MCF 10A (cell line): ENCODE measurements around the gene MIOX. TPM values are rescaled to one million over a fixed set of nuclear protein-coding genes. Genes with fewer than 3 reads are reported as not detected.
A peak's percentile ranks its signal among the peaks of the same experiment; 100 is the strongest.

Experiments
- BruUV-seq: library from RNA; stranded (reverse); fragments of 400-500 nt; replicated peaks from 2 replicates; lab custom pipeline; 2021; lab: Mats Ljungman, UMichigan
- CTCF ChIA-PET: fragments of 300-600 bp; sonication (Branson Sonifier 250); formaldehyde crosslinking; extraction: SDS; loops from one replicate; lab custom pipeline; 2021; ENCODE audit warnings: antibody characterized with exemption, inconsistent platforms; lab: Yijun Ruan, JAX
- POLR2A ChIA-PET: fragments of 300-600, 350-650 bp; sonication (Branson Sonifier 250); formaldehyde crosslinking; extraction: SDS; loops from one replicate; lab custom pipeline; 2020; ENCODE audit warnings: antibody characterized with exemption, inconsistent platforms; lab: Yijun Ruan, JAX
- DNase-seq: peaks from one replicate; pipeline ENCODE4 v3.0.0-alpha.2; 2018; ENCODE audit not compliant: unreplicated experiment
- H3K27ac Mint-ChIP-seq: one replicate; pipeline ENCODE4 v1.8.0; 2022; ENCODE audit warnings: mild to moderate bottlenecking, low read depth, mixed read lengths; ENCODE audit not compliant: unreplicated experiment
- H3K27me3 Mint-ChIP-seq: one replicate; pipeline ENCODE4 v1.8.0; 2022; ENCODE audit warnings: mixed read lengths; ENCODE audit not compliant: insufficient read depth, unreplicated experiment
- H3K36me3 Mint-ChIP-seq: one replicate; pipeline ENCODE4 v1.8.0; 2022; ENCODE audit warnings: mild to moderate bottlenecking, moderate library complexity, mixed read lengths; ENCODE audit not compliant: insufficient read depth, unreplicated experiment
- H3K4me1 Mint-ChIP-seq: one replicate; pipeline ENCODE4 v1.8.0; 2022; ENCODE audit warnings: mixed read lengths; ENCODE audit not compliant: insufficient read depth, unreplicated experiment
- H3K4me3 Mint-ChIP-seq: one replicate; pipeline ENCODE4 v1.8.0; 2022; ENCODE audit warnings: mild to moderate bottlenecking, moderate library complexity, mixed read lengths; ENCODE audit not compliant: unreplicated experiment
- H3K9me3 Mint-ChIP-seq: one replicate; pipeline ENCODE4 v1.8.0; 2022; ENCODE audit warnings: mixed read lengths; ENCODE audit not compliant: unreplicated experiment
- intact Hi-C: fragments of 100-400 bp; cut with micrococcal nuclease; formaldehyde crosslinking; loops from 2 replicates; pipeline ENCODE4 v1.14.1; 2022
- total RNA-seq: library from RNA; stranded (reverse); gene quantifications from 2 replicates; pipeline ENCODE4 v1.2.3, GENCODE V29; 2022
- TF ChIP-seq, protein P1 (sequence below): fragments of 200-600 bp; IDR thresholded peaks from one replicate; pipeline ENCODE4 v1.8.0; 2022; ENCODE audit warnings: antibody characterized with exemption, mild to moderate bottlenecking; ENCODE audit not compliant: unreplicated experiment

MIOX gene
- total RNA-seq, 1 experiment from 2014 or later = 0.63 TPM

DNA sequence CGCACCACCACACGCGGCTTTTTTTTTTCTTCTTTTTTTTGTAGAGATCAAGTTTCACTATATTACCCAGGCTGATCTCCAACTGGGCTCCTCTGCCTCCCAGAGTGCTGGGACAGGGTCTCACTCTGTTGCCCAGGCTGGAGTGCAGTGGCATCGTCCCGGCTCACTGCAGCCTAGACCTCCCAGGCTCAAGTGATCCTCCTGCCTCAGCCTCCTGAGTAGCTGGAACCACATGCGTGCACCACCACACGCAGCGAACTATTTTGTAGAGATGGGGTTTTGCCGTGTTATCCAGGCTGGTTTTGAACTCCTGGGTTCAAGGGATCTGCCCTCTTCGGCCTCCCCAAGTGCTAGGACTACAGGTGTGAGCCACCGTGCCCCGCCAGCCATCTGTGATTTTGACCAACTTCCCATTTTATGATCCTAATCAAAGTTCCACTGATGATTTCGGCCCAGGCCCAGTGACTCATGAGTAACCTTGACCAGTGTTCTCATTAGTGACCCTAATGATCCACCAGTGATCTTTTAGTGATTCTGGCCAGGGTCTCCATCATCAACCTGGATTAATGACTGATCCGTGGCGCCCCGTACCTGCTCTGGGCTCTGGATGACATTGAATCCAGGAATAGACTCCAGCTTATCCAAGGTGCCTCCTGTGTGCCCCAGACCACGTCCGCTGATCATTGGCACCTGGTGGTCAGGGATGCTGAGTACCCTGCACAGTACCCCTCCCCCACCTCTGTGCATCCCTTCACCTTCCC is 41.4 kb downstream of the MIOX start:
- Mint-ChIP-seq H3K4me3 (peak overlapping the region; percentile 85), H3K9me3 (no peaks in the 10 kb centered on the region), H3K4me1 (peaks cover 26% of the 10 kb centered on the region), H3K27me3 (no peaks in the 10 kb centered on the region), H3K27ac (no peak overlapping the region), H3K36me3 (peaks cover 61% of the 10 kb centered on the region)
- intact Hi-C loops = loop anchor here (5.0 kb wide), 1 partner anchor 54 kb away; the partner anchor contains the start of gene CHKB
- TF ChIP-seq, protein P1, sequence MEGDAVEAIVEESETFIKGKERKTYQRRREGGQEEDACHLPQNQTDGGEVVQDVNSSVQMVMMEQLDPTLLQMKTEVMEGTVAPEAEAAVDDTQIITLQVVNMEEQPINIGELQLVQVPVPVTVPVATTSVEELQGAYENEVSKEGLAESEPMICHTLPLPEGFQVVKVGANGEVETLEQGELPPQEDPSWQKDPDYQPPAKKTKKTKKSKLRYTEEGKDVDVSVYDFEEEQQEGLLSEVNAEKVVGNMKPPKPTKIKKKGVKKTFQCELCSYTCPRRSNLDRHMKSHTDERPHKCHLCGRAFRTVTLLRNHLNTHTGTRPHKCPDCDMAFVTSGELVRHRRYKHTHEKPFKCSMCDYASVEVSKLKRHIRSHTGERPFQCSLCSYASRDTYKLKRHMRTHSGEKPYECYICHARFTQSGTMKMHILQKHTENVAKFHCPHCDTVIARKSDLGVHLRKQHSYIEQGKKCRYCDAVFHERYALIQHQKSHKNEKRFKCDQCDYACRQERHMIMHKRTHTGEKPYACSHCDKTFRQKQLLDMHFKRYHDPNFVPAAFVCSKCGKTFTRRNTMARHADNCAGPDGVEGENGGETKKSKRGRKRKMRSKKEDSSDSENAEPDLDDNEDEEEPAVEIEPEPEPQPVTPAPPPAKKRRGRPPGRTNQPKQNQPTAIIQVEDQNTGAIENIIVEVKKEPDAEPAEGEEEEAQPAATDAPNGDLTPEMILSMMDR = no peak
- CTCF ChIA-PET = interaction anchor here (0.6 to 1.7 kb wide), 8 partner anchors 10 to 371 kb away, joined by 3 to 7 read pairs (median 4); partner anchors contain the start of gene SYCE3
- BruUV-seq = TSS peak; percentile 7
- POLR2A ChIA-PET = interaction anchor here (0.7 to 7.1 kb wide), 9 partner anchors 11 to 96 kb away, joined by 3 to 170 read pairs (median 5); partner anchors contain the start of genes CHKB, LMF2, NCAPH2 and SYCE3
- no peak for DNase-seq

DNA sequence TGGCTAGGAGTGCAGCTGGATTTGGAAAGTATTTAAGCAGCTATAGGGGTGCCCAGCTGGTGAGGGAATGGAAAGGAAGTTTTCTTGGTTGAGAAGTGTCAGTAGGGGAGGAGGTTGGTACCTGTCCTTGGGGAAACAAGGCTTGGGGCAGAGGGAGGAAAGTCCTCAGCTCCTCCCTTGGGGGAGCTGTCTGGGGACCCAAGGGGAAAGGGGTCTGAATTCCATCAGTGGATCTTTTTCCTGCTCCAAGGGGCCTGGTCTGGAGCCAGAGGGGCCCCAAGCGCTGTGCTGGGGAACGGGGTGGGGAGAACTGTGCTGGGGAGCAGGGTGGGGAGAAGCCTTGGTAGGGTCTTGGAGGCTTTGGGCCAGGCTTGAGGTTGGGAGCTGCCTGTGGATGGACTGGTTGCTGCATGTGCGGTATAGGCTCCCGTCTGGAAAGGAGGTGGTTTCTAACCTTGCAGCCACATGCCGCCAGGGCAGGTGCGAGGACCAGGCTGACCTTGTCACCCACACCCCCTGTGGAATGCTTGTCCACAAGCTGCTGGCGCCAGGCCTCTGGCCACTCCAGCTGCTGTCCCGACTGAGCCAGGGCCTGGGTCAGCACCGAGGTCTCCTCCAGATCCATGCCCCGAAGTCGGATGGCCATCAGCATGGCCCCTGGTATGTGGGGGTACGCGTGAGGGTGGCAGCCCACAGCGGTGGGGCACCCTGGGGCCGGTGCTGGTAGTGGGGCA is 42.2 kb downstream of the MIOX start:
- Mint-ChIP-seq H3K9me3 (no peaks in the 10 kb centered on the region), H3K27ac (no peak overlapping the region), H3K36me3 (peaks cover 57% of the 10 kb centered on the region), H3K4me3 (peak overlapping the region; percentile 85), H3K27me3 (no peaks in the 10 kb centered on the region), H3K4me1 (peaks cover 30% of the 10 kb centered on the region)
- intact Hi-C loops = loop anchor here (5.0 kb wide), 1 partner anchor 53 kb away; the partner anchor contains the start of gene CHKB
- BruUV-seq = no TSS peak
- POLR2A ChIA-PET = interaction anchor here (0.7 to 7.1 kb wide), 9 partner anchors 10 to 96 kb away, joined by 3 to 170 read pairs (median 5); partner anchors contain the start of genes CHKB, LMF2, NCAPH2 and SYCE3
- TF ChIP-seq, protein P1 = no peak
- CTCF ChIA-PET = interaction anchor here (0.6 to 1.7 kb wide), 6 partner anchors 26 to 380 kb away, joined by 3 to 7 read pairs (median 4); partner anchors contain the start of gene SYCE3
- DNase-seq = peak; percentile 12

DNA sequence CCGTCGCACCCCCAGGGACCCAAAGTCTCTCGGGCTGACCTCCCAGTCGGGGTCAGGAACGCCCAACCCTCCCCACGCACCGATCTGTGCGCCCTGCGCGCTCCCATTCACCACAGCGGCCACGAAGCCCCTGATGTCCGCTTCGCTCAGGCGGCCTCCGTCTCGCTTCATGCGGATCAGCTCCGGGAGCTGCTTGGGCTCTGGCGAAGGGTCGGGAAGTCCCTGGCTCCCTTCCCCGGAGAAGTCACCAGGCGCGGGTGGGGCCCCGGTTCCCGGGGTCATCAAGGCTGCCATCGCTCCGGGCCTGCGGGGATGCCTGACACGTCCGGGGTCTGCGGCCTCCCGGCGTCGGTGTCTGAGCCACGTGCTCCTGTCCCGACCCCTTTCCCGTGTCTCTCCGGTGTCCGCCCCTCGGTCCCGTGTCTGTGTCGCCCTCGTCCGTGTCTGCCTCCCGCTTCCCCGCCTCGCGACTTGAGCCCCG is 42.8 kb downstream of the MIOX start:
- Mint-ChIP-seq H3K4me1 (peaks cover 28% of the 10 kb centered on the region), H3K9me3 (no peaks in the 10 kb centered on the region)
- intact Hi-C loops = loop anchor here (5.0 kb wide), 1 partner anchor 53 kb away; the partner anchor contains the start of gene CHKB

More for the DNA sequence above, 42.8 kb downstream of the MIOX start:
- H3K27me3 Mint-ChIP-seq = no peaks in the 10 kb centered on the region
- peaks cover 52% of the 10 kb centered on the region for H3K36me3 Mint-ChIP-seq
- no peak for DNase-seq
- TSS peak; percentile 29 for BruUV-seq
- H3K4me3 Mint-ChIP-seq = peak overlapping the region; percentile 85
- H3K27ac Mint-ChIP-seq = no peak overlapping the region
- POLR2A ChIA-PET = interaction anchor here (0.6 to 7.1 kb wide), 12 partner anchors 10 to 99 kb away, joined by 3 to 170 read pairs (median 9); partner anchors contain the start of genes ARSA, CHKB, KLHDC7B and LMF2
- CTCF ChIA-PET = interaction anchor here (0.6 to 1.7 kb wide), 4 partner anchors 33 to 381 kb away, joined by 3 to 7 read pairs (median 4); partner anchors contain the start of gene SYCE3
- TF ChIP-seq, protein P1 = no peak
